K562 (cell line): ENCODE results near the gene AJUBA. TPM values are rescaled to one million over a fixed set of nuclear protein-coding genes. Genes with fewer than 3 reads are reported as not detected.

Source experiments
- ATAC-seq: fragments of 200-7000 bp; cut with Tn5 transposase; 3 replicates; pipeline ENCODE4 v1.9.1; 2020; ENCODE audit warnings: moderate library complexity
- BruUV-seq: library from RNA; stranded (reverse); fragments of 400-500 nt; replicated peaks from 2 replicates; lab custom pipeline; 2021; lab: Mats Ljungman, UMichigan
- CTCF ChIA-PET: fragments of 300-600 bp; formaldehyde crosslinking; extraction: SDS; loops from one replicate; lab custom pipeline; 2021; ENCODE audit warnings: low intra/inter-chr PET ratio; lab: Yijun Ruan, JAX
- POLR2A ChIA-PET: fragments of 300-600, 350-650 bp; sonication (Branson Sonifier 250); formaldehyde crosslinking; extraction: SDS; loops from one replicate; lab custom pipeline; 2021; ENCODE audit warnings: antibody characterized with exemption, inconsistent platforms; lab: Yijun Ruan, JAX
- DNase-seq, 4 experiments: peaks; one replicate each; pipeline versions ENCODE4 v3.0.0 to v3.0.0-alpha.2; 2011 to 2018; ENCODE audit warnings: low spot score in 3 of 4, mixed read lengths in 3 of 4; ENCODE audit errors: extremely low read depth in 1 of 4
- FAIRE-seq: peaks from 2 replicates; lab custom pipeline; 2011; peaks lifted over from hg19 to GRCh38; lab: Jason Lieb, UNC
- H2AFZ ChIP-seq: 2 replicates; pipeline ENCODE4 v1.6.0; 2011; ENCODE audit warnings: low read depth, low read length, control low read depth, inconsistent platforms
- H3K27ac ChIP-seq: fragments of 200-600 bp; 3 replicates; pipeline ENCODE4 v1.8.0; 2011; ENCODE audit warnings: low read depth, mild to moderate bottlenecking, control low read depth, inconsistent platforms, low read length, moderate library complexity, mixed read lengths; ENCODE audit errors: extremely low read depth
- H3K27me3 ChIP-seq, 2 experiments: fragments of 300-600 bp in 1 of 2; 2 replicates in 1 of 2; 3 replicates in 1 of 2; pipeline versions ENCODE4 v1.6.0 to v1.8.0; 2011; ENCODE audit warnings: inconsistent platforms in 2 of 2, low read length in 2 of 2, mild to moderate bottlenecking in 1 of 2, mixed read lengths in 1 of 2, moderate library complexity in 1 of 2; ENCODE audit not compliant: control insufficient read depth in 2 of 2, insufficient read depth in 2 of 2
- H3K36me3 ChIP-seq: fragments of 300-600 bp; 3 replicates; pipeline ENCODE4 v1.8.0; 2011; ENCODE audit warnings: mild to moderate bottlenecking, low read length, inconsistent platforms; ENCODE audit not compliant: control insufficient read depth, insufficient read depth
- H3K4me1 ChIP-seq, 2 experiments: fragments of 200-600 bp in 1 of 2; replicated peaks in 1 of 2; 2 replicates in 1 of 2; 3 replicates in 1 of 2; pipeline versions ENCODE4 v1.5.1 to v1.8.0; 2011; ENCODE audit warnings: inconsistent platforms in 2 of 2, low read length in 2 of 2, mild to moderate bottlenecking in 1 of 2, mixed read lengths in 1 of 2, moderate library complexity in 1 of 2; ENCODE audit not compliant: control insufficient read depth in 2 of 2, insufficient read depth in 2 of 2
- H3K4me2 ChIP-seq: 2 replicates; pipeline ENCODE4 v1.6.1; 2011; ENCODE audit warnings: low read length, control low read depth, inconsistent platforms, mixed read lengths; ENCODE audit not compliant: insufficient read depth
- H3K4me3 ChIP-seq: fragments of 200-600 bp; sonication (generic), shearing (Covaris generic); 2 replicates; pipeline ENCODE4 v1.5.1; 2016; ENCODE audit warnings: control low read depth, inconsistent platforms
- H3K79me2 ChIP-seq: fragments of 200-600 bp; 3 replicates; pipeline ENCODE4 v1.8.0; 2011; ENCODE audit warnings: low read length, inconsistent platforms; ENCODE audit not compliant: control insufficient read depth, insufficient read depth
- H3K9ac ChIP-seq, 2 experiments: 2 replicates each; pipeline versions ENCODE4 v1.6.0 to v1.6.1; 2011; ENCODE audit warnings: low read depth in 2 of 2, low read length in 2 of 2, control low read depth in 1 of 2, inconsistent platforms in 1 of 2, mild to moderate bottlenecking in 1 of 2, mixed read lengths in 1 of 2; ENCODE audit not compliant: insufficient read depth in 1 of 2
- H3K9me1 ChIP-seq: one replicate; pipeline ENCODE4 v1.6.0; 2011; ENCODE audit warnings: inconsistent platforms, mild to moderate bottlenecking, low read length, moderate library complexity; ENCODE audit not compliant: control insufficient read depth, insufficient read depth
- H3K9me3 ChIP-seq: replicated peaks from 2 replicates; pipeline ENCODE4 v1.5.1; 2011; ENCODE audit warnings: low read depth, low read length, inconsistent platforms; ENCODE audit not compliant: control insufficient read depth, insufficient read depth
- H4K20me1 ChIP-seq: replicated peaks from 2 replicates; pipeline ENCODE4 v1.6.1; 2011; ENCODE audit warnings: low read length, inconsistent platforms, mixed read lengths; ENCODE audit not compliant: control insufficient read depth, insufficient read depth
- BRF1 ChIP-seq: IDR thresholded peaks from 3 replicates; pipeline ENCODE4 v1.6.1; 2011; ENCODE audit warnings: borderline replicate concordance, mild to moderate bottlenecking; ENCODE audit not compliant: insufficient read length; ENCODE audit errors: extremely low read depth
- FOXK2 ChIP-seq, 2 experiments: fragments of 450-650 bp; IDR thresholded peaks in 1 of 2; conservative IDR thresholded peaks in 1 of 2; 2 replicates each; pipeline ENCODE4 v1.6.1; 2016; ENCODE audit warnings: low read depth in 2 of 2, mild to moderate bottlenecking in 1 of 2
- GABPB1 ChIP-seq: sonication (generic); formaldehyde crosslinking; IDR thresholded peaks from 2 replicates; pipeline ENCODE4 v1.8.0; 2022; ENCODE audit warnings: mild to moderate bottlenecking, missing genetic modification reagents
- KAT2B ChIP-seq: IDR thresholded peaks from one replicate; pipeline ENCODE4 v1.6.1; 2012; ENCODE audit warnings: low read depth, mild to moderate bottlenecking, control low read depth, inconsistent platforms, low read length, moderate library complexity
- RNF2 ChIP-seq: sonication (generic); IDR thresholded peaks from 2 replicates; pipeline ENCODE4 v1.6.1; 2016
- TAF15 ChIP-seq: fragments of 200-400 bp; formaldehyde crosslinking; IDR thresholded peaks from 2 replicates; pipeline ENCODE4 v1.6.1; 2017; ENCODE audit warnings: mild to moderate bottlenecking, low read depth, low read length, moderate library complexity
- TEAD1 ChIP-seq, 2 experiments: fragments of 450-650 bp in 1 of 2; sonication (generic) in 1 of 2; formaldehyde crosslinking; IDR thresholded peaks; 2 replicates each; pipeline versions ENCODE4 v1.4.0 to v1.8.0; 2020 to 2022; ENCODE audit warnings: mild to moderate bottlenecking in 2 of 2, missing genetic modification reagents in 1 of 2
- WGBS: fragments of 100-300 bp; shearing (Covaris generic); methylation state at CpG from one replicate; pipeline ENCODE4 v1.1.6; 2016; ENCODE audit warnings: low coverage, mixed read lengths; ENCODE audit not compliant: insufficient coverage; ENCODE audit errors: missing lambda C conversion rate; 5-methylcytosine and 5-hydroxymethylcytosine counted together
- in situ Hi-C: fragments of 300-500 bp; cut with MboI; formaldehyde crosslinking; loops from 4 replicates; pipeline ENCODE4 v1.15.0; 2018; ENCODE audit warnings: inconsistent platforms, mixed read lengths
- intact Hi-C: fragments of 100-400 bp; cut with micrococcal nuclease; formaldehyde crosslinking; loops from 2 replicates; pipeline ENCODE4 v1.14.2; 2022
- polyA plus RNA-seq, 8 experiments: library from polyadenylated mRNA; depleted of rRNA in 4 of 8; stranded (reverse) in 5 of 8; unstranded in 3 of 8; fragments of >200 nt; fragmentation: Nextera tagmentation in 2 of 8; fragmentation: Illumina TruSeq in 1 of 8; extraction: Ambion mirVana in 2 of 8; extraction: Trizol in 1 of 8; gene quantifications; 2 replicates each; pipeline versions ENCODE4 v1.2.1 to v1.2.3, GENCODE V29; 2011 to 2014; ENCODE audit warnings: inconsistent platforms in 1 of 8, missing spikeins in 1 of 8
- total RNA-seq, 7 experiments: library from RNA; depleted of rRNA in 6 of 7; stranded (reverse); fragments of >200 nt in 6 of 7; fragmentation: Illumina TruSeq in 2 of 7; extraction: Trizol in 2 of 7; gene quantifications; 2 replicates each; pipeline versions ENCODE4 v1.2.1 to v1.2.3, GENCODE V29; 2011 to 2021; ENCODE audit warnings: low replicate concordance in 1 of 7
- TF ChIP-seq, protein P1 (sequence below): fragments of 200-800 bp; sonication (Bioruptor generic); IDR thresholded peaks from 2 replicates; pipeline ENCODE4 v1.6.1; 2017; ENCODE audit warnings: missing genetic modification characterization, missing compliant biosample characterization
- TF ChIP-seq, protein P2 (sequence below), 2 experiments: fragments of 450-650 bp in 1 of 2; sonication (generic) in 1 of 2; formaldehyde crosslinking in 1 of 2; IDR thresholded peaks in 1 of 2; conservative IDR thresholded peaks in 1 of 2; 2 replicates each; pipeline versions ENCODE4 v1.6.1 to v1.8.1; 2016 to 2023; ENCODE audit warnings: mild to moderate bottlenecking in 2 of 2, moderate library complexity in 2 of 2, inconsistent platforms in 1 of 2, missing genetic modification reagents in 1 of 2
- TF ChIP-seq, protein P3 (sequence below): fragments of 450-650 bp; IDR thresholded peaks from 2 replicates; pipeline ENCODE4 v1.6.1; 2018; ENCODE audit not compliant: partially characterized antibody

Gene AJUBA
- total and polyA plus RNA-seq, 9 of the 15 experiments (the other 6 are each of a cell fraction or from before 2014, with no cell fraction given) = 0.73 to 4.7 (median 2.8) TPM

DNA sequence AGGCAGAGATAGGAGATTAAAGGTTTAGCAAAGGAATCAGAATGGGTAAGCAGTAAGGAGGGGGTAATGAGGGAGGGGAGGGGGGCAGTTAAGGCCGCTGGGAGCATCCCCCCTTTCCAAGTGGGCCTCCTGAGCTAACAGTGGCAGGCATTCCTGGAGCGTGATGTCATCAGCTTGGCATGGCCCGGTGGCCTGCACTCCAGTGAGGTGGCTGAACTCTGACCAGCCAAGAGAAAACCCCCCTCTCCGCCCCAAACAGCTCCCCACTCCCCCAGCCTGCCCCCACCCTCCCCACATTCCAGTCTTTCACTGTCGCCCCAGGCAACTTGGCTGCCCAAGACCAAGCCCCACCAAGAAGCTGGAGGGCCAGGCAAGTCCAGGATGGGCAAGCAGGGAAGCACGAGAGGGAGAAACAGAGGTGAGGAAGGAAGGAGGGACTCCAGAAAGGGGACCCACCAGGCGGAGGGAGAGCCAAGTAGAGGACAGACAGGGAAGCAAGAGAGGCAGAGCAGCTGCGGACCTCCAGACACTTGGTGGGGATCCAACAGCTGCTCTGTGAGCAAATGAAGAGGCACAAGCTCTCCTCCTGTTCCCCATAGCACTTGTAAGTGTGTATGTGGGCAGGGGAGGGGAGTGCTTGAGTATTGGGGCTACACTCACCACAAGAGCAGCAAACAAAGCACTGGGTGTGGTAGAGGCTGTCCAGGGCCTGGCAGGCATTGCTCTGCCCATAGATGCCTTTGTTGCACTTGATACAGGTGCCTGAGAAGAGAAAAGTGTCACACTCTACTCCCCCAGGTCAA lies 4.5 kb downstream of the AJUBA start:
- peaks cover 25 to 44% of the 10 kb centered on the region in 2 experiments for H3K4me1 ChIP-seq
- no peaks in the 10 kb centered on the region for H3K27me3 ChIP-seq
- no TSS peak for BruUV-seq
- TF ChIP-seq BRF1 (no peak), TEAD1 (CRISPR knock-in tag; IDR thresholded peaks at IDR 0.05) (0 out of 4 replicates have a peak, but pooled peaks of 1 of the 2 experiments have one; percentile 38), TAF15 (no peak), GABPB1 (CRISPR knock-in tag) (no peak), RNF2 (no peak), FOXK2 (conservative IDR thresholded peaks at IDR 0.05 in 1 of 2, IDR thresholded peaks at IDR 0.05 in 1 of 2; ENCODE audit: low read depth in 2 of 2) (no peak), KAT2B (no peak)
- TF ChIP-seq, protein P1, sequence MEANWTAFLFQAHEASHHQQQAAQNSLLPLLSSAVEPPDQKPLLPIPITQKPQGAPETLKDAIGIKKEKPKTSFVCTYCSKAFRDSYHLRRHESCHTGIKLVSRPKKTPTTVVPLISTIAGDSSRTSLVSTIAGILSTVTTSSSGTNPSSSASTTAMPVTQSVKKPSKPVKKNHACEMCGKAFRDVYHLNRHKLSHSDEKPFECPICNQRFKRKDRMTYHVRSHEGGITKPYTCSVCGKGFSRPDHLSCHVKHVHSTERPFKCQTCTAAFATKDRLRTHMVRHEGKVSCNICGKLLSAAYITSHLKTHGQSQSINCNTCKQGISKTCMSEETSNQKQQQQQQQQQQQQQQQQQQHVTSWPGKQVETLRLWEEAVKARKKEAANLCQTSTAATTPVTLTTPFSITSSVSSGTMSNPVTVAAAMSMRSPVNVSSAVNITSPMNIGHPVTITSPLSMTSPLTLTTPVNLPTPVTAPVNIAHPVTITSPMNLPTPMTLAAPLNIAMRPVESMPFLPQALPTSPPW (CRISPR knock-in tag) = peak; percentile 54; the same call in 1 of the 2 replicates
- TF ChIP-seq, protein P2, sequence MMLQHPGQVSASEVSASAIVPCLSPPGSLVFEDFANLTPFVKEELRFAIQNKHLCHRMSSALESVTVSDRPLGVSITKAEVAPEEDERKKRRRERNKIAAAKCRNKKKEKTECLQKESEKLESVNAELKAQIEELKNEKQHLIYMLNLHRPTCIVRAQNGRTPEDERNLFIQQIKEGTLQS (IDR thresholded peaks at IDR 0.05) = peak; percentile 64
- TF ChIP-seq, protein P2 (CRISPR knock-in tag; conservative IDR thresholded peaks at IDR 0.05) = no peak
- TF ChIP-seq, protein P3, sequence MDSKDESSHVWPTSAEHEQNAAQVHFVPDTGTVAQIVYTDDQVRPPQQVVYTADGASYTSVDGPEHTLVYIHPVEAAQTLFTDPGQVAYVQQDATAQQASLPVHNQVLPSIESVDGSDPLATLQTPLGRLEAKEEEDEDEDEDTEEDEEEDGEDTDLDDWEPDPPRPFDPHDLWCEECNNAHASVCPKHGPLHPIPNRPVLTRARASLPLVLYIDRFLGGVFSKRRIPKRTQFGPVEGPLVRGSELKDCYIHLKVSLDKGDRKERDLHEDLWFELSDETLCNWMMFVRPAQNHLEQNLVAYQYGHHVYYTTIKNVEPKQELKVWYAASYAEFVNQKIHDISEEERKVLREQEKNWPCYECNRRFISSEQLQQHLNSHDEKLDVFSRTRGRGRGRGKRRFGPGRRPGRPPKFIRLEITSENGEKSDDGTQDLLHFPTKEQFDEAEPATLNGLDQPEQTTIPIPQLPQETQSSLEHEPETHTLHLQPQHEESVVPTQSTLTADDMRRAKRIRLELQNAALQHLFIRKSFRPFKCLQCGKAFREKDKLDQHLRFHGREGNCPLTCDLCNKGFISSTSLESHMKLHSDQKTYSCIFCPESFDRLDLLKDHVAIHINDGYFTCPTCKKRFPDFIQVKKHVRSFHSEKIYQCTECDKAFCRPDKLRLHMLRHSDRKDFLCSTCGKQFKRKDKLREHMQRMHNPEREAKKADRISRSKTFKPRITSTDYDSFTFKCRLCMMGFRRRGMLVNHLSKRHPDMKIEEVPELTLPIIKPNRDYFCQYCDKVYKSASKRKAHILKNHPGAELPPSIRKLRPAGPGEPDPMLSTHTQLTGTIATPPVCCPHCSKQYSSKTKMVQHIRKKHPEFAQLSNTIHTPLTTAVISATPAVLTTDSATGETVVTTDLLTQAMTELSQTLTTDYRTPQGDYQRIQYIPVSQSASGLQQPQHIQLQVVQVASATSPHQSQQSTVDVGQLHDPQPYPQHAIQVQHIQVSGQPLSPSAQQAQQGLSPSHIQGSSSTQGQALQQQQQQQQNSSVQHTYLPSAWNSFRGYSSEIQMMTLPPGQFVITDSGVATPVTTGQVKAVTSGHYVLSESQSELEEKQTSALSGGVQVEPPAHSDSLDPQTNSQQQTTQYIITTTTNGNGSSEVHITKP = peak; percentile 10
- no peak overlapping the region for H3K4me2 ChIP-seq
- intact Hi-C loops = no loop called here
- H4K20me1 ChIP-seq = no peaks in the 10 kb centered on the region
- POLR2A ChIA-PET = interaction anchor here (0.6 to 1.4 kb wide), 4 partner anchors 9 to 94 kb away, joined by 3 to 7 read pairs (median 5); no protein-coding TSS in a partner anchor
- FAIRE-seq (no peak), ATAC-seq (no peak), DNase-seq (peak in 3 of 4 experiments; percentile 28 to 69 (median 60))
- H3K9me3 ChIP-seq = no peaks in the 10 kb centered on the region
- in situ Hi-C loops = loop anchor here (5.0 kb wide), 1 partner anchor 74 kb away; no protein-coding TSS in a partner anchor
- H3K27ac ChIP-seq = no peak overlapping the region
- WGBS = 59% methylated on average over 5 of the region's 8 CpGs
- no peaks in the 10 kb centered on the region for H3K9me1 ChIP-seq
- H3K4me3 ChIP-seq = no peak overlapping the region
- no peak overlapping the region for H2AFZ ChIP-seq
- CTCF ChIA-PET = interaction anchor here (0.6 kb wide), 1 partner anchor 240 kb away, joined by 7 read pairs; no protein-coding TSS in a partner anchor
- H3K9ac ChIP-seq = peak overlapping the region in 1 of 2 experiments; percentile 79; a peak in 2 of 4 replicates
- H3K79me2 ChIP-seq = no peaks in the 10 kb centered on the region
- no peaks in the 10 kb centered on the region for H3K36me3 ChIP-seq
